ENCODE results near the gene ARRB2. TPM values are rescaled to one million over a fixed set of nuclear protein-coding genes. Genes with fewer than 3 reads are reported as not detected.

The ARRB2 gene
- total and polyA plus RNA-seq, 4 donors: 11.8 to 16.5 (median 13.9) TPM

DNA sequence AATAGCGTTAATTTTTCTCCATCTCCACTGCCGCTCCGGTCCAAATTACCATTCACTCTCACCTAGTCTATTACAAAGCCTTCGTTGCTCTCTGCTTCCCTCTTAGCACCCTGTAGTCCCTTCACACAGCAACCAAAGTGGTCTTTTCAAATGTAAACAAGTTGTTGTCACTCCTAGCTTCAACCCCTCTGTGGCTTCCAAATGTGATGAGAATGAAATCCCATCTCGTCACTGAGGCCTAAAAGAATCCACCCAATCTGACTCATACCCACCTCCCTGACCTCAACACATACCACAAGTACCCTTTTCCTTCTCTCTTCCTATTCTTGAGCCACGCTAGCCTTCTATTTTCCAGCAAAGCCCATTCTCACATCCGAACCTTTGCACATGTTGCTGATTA is 4.3 kb upstream of the ARRB2 start:
- no peak overlapping the region for H3K9ac ChIP-seq (ENCODE audit: low read depth in 1 of 2, low read length in 2 of 2)
- no peak for DNase-seq (ENCODE audit: low spot score)
- H3K27me3 ChIP-seq (ENCODE audit: control insufficient read depth in 4 of 4, insufficient read depth in 4 of 4, low read length in 3 of 4): no peaks in the 10 kb centered on the region
- H3K36me3 ChIP-seq (ENCODE audit: control insufficient read depth in 4 of 4, insufficient read depth in 3 of 4, low read depth in 1 of 4, low read length in 3 of 4): no peaks in the 10 kb centered on the region
- H3K9me3 ChIP-seq (ENCODE audit: control insufficient read depth in 4 of 4, low read length in 3 of 4): no peaks in the 10 kb centered on the region
- no peak overlapping the region for H3K4me3 ChIP-seq (ENCODE audit: low read depth in 1 of 3, low read length in 3 of 3)
- 89% methylated on average over 7 of the region's 7 CpGs for WGBS
- TF ChIP-seq YY1 (IDR thresholded peaks at IDR 0.05) (no peak), HNF4G (IDR thresholded peaks at IDR 0.05) (no peak), GABPA (IDR thresholded peaks at IDR 0.05 in 1 of 2, conservative IDR thresholded peaks at IDR 0.05 in 1 of 2) (no peak), SP1 (IDR thresholded peaks at IDR 0.05) (no peak), NR2F2 (IDR thresholded peaks at IDR 0.05) (no peak), EGR1 (IDR thresholded peaks at IDR 0.05; ENCODE audit: low read depth in 2 of 2) (no peak), HNF4A (conservative IDR thresholded peaks at IDR 0.05) (no peak), JUND (IDR thresholded peaks at IDR 0.05) (no peak), RXRA (IDR thresholded peaks at IDR 0.05) (no peak), FOXA1 (IDR thresholded peaks at IDR 0.05) (no peak)
- TF ChIP-seq, protein P1, sequence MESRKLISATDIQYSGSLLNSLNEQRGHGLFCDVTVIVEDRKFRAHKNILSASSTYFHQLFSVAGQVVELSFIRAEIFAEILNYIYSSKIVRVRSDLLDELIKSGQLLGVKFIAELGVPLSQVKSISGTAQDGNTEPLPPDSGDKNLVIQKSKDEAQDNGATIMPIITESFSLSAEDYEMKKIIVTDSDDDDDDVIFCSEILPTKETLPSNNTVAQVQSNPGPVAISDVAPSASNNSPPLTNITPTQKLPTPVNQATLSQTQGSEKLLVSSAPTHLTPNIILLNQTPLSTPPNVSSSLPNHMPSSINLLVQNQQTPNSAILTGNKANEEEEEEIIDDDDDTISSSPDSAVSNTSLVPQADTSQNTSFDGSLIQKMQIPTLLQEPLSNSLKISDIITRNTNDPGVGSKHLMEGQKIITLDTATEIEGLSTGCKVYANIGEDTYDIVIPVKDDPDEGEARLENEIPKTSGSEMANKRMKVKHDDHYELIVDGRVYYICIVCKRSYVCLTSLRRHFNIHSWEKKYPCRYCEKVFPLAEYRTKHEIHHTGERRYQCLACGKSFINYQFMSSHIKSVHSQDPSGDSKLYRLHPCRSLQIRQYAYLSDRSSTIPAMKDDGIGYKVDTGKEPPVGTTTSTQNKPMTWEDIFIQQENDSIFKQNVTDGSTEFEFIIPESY (IDR thresholded peaks at IDR 0.05): no peak
- TF ChIP-seq, protein P2, sequence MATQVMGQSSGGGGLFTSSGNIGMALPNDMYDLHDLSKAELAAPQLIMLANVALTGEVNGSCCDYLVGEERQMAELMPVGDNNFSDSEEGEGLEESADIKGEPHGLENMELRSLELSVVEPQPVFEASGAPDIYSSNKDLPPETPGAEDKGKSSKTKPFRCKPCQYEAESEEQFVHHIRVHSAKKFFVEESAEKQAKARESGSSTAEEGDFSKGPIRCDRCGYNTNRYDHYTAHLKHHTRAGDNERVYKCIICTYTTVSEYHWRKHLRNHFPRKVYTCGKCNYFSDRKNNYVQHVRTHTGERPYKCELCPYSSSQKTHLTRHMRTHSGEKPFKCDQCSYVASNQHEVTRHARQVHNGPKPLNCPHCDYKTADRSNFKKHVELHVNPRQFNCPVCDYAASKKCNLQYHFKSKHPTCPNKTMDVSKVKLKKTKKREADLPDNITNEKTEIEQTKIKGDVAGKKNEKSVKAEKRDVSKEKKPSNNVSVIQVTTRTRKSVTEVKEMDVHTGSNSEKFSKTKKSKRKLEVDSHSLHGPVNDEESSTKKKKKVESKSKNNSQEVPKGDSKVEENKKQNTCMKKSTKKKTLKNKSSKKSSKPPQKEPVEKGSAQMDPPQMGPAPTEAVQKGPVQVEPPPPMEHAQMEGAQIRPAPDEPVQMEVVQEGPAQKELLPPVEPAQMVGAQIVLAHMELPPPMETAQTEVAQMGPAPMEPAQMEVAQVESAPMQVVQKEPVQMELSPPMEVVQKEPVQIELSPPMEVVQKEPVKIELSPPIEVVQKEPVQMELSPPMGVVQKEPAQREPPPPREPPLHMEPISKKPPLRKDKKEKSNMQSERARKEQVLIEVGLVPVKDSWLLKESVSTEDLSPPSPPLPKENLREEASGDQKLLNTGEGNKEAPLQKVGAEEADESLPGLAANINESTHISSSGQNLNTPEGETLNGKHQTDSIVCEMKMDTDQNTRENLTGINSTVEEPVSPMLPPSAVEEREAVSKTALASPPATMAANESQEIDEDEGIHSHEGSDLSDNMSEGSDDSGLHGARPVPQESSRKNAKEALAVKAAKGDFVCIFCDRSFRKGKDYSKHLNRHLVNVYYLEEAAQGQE (IDR thresholded peaks at IDR 0.05): no peak
- TF ChIP-seq, protein P3, sequence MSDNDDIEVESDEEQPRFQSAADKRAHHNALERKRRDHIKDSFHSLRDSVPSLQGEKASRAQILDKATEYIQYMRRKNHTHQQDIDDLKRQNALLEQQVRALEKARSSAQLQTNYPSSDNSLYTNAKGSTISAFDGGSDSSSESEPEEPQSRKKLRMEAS (IDR thresholded peaks at IDR 0.05): no peak
- TF ChIP-seq, protein P4, sequence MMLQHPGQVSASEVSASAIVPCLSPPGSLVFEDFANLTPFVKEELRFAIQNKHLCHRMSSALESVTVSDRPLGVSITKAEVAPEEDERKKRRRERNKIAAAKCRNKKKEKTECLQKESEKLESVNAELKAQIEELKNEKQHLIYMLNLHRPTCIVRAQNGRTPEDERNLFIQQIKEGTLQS (IDR thresholded peaks at IDR 0.05): no peak
- TF ChIP-seq, protein P5, sequence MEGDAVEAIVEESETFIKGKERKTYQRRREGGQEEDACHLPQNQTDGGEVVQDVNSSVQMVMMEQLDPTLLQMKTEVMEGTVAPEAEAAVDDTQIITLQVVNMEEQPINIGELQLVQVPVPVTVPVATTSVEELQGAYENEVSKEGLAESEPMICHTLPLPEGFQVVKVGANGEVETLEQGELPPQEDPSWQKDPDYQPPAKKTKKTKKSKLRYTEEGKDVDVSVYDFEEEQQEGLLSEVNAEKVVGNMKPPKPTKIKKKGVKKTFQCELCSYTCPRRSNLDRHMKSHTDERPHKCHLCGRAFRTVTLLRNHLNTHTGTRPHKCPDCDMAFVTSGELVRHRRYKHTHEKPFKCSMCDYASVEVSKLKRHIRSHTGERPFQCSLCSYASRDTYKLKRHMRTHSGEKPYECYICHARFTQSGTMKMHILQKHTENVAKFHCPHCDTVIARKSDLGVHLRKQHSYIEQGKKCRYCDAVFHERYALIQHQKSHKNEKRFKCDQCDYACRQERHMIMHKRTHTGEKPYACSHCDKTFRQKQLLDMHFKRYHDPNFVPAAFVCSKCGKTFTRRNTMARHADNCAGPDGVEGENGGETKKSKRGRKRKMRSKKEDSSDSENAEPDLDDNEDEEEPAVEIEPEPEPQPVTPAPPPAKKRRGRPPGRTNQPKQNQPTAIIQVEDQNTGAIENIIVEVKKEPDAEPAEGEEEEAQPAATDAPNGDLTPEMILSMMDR (IDR thresholded peaks at IDR 0.05; ENCODE audit: low read depth, low read length, missing input control): no peak
- H3K4me1 ChIP-seq (ENCODE audit: control insufficient read depth in 4 of 4, insufficient read depth in 4 of 4, low read length in 3 of 4): peaks cover 2 to 25% (median 17%) of the 10 kb centered on the region in 4 donors
- no peak overlapping the region for H3K27ac ChIP-seq (ENCODE audit: low read depth in 1 of 2, low read length in 2 of 2)

DNA sequence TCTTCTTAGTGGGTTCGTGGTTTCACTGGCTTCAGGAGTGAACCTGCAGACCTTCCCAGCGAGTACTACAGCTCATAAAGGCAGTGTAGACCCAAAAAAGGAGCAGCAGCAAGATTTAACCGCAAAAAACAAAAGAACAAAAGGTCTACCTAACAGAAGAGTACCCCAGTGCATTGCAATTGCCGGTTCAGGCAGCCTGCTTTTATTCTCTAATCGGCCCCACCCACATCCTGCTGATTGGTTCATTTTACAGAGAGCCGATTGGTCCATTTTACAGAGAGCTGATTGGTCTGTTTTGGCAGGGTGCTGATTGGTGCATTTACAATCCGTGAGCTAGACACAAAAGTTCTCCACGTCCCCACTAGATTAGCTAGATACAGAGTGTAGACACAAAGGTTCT is 2.0 kb upstream of the ARRB2 start:
- 70% methylated on average over 8 of the region's 8 CpGs for WGBS
- H3K4me3 ChIP-seq (ENCODE audit: low read depth in 1 of 3, low read length in 3 of 3): no peak overlapping the region
- no peaks in the 10 kb centered on the region for H3K9me3 ChIP-seq (ENCODE audit: control insufficient read depth in 4 of 4, low read length in 3 of 4)
- no peak for DNase-seq (ENCODE audit: low spot score)
- H3K4me1 ChIP-seq (ENCODE audit: control insufficient read depth in 4 of 4, insufficient read depth in 4 of 4, low read length in 3 of 4): peaks cover 10 to 36% (median 24%) of the 10 kb centered on the region in 4 donors
- H3K27me3 ChIP-seq (ENCODE audit: control insufficient read depth in 4 of 4, insufficient read depth in 4 of 4, low read length in 3 of 4): no peaks in the 10 kb centered on the region
- no peaks in the 10 kb centered on the region for H3K36me3 ChIP-seq (ENCODE audit: control insufficient read depth in 4 of 4, insufficient read depth in 3 of 4, low read depth in 1 of 4, low read length in 3 of 4)
- H3K9ac ChIP-seq (ENCODE audit: low read depth in 1 of 2, low read length in 2 of 2): no peak overlapping the region
- no peak overlapping the region for H3K27ac ChIP-seq (ENCODE audit: low read depth in 1 of 2, low read length in 2 of 2)
- no peak for TF ChIP-seq FOXA2 (IDR thresholded peaks at IDR 0.05)
- no peak for TF ChIP-seq SP1 (IDR thresholded peaks at IDR 0.05)
- TF ChIP-seq YY1 (IDR thresholded peaks at IDR 0.05): no peak
- TF ChIP-seq TAF1 (conservative IDR thresholded peaks at IDR 0.05): no peak
- TF ChIP-seq, protein P2 (IDR thresholded peaks at IDR 0.05): no peak
- TF ChIP-seq, protein P5 (IDR thresholded peaks at IDR 0.05; ENCODE audit: low read depth, low read length, missing input control): no peak
- no peak for TF ChIP-seq GABPA (IDR thresholded peaks at IDR 0.05 in 1 of 2, conservative IDR thresholded peaks at IDR 0.05 in 1 of 2)
- no peak for TF ChIP-seq HNF4A (conservative IDR thresholded peaks at IDR 0.05)
- TF ChIP-seq RXRA (IDR thresholded peaks at IDR 0.05): no peak
